A549 (cell line): Measurements from ENCODE around the gene CDC42BPB. TPM values are rescaled to one million over a fixed set of nuclear protein-coding genes. Genes with fewer than 3 reads are reported as not detected.

ENCODE experiments used
- ATAC-seq, 2 experiments: fragments of 200-7000 bp in 1 of 2; fragments of >200 bp in 1 of 2; cut with Nextera tagmentation in 1 of 2; cut with Tn5 transposase in 1 of 2; 3 replicates each; pipeline versions ENCODE4 v1.8.0 to v1.9.1; 2018 to 2020; ENCODE audit warnings: mild to moderate bottlenecking in 1 of 2, moderate library complexity in 1 of 2
- CTCF ChIA-PET: fragments of 300-600 bp; sonication (Branson Sonifier 250); formaldehyde crosslinking; extraction: SDS; loops from one replicate; lab custom pipeline; 2021; ENCODE audit warnings: antibody characterized with exemption, inconsistent platforms; lab: Yijun Ruan, JAX
- POLR2A ChIA-PET: fragments of 350-600 bp; formaldehyde crosslinking; extraction: SDS; loops from one replicate; lab custom pipeline; 2021; ENCODE audit warnings: antibody characterized with exemption, inconsistent platforms; lab: Yijun Ruan, JAX
- DNase-seq, 2 experiments: peaks; one replicate each; pipeline versions ENCODE4 v3.0.0 to v3.0.0-alpha.2; 2011 to 2016; ENCODE audit warnings: low read depth in 1 of 2, low spot score in 1 of 2
- FAIRE-seq: peaks from 2 replicates; lab custom pipeline; 2011; peaks lifted over from hg19 to GRCh38; lab: Jason Lieb, UNC
- H3K27ac ChIP-seq, 2 experiments: fragments of >200 bp; sonication (Bioruptor Twin); formaldehyde crosslinking; 3 replicates each; pipeline ENCODE4 v1.5.1; 2016 to 2017
- H3K4me1 ChIP-seq: fragments of >200 bp; sonication (Bioruptor Twin); formaldehyde crosslinking; 3 replicates; pipeline ENCODE4 v1.6.1; 2016
- H3K4me2 ChIP-seq: fragments of >200 bp; sonication (Bioruptor Twin); formaldehyde crosslinking; 3 replicates; pipeline ENCODE4 v1.6.1; 2016
- H3K4me3 ChIP-seq: fragments of >200 bp; sonication (Bioruptor Twin); formaldehyde crosslinking; 3 replicates; pipeline ENCODE4 v1.5.1; 2016
- H3K9me3 ChIP-seq: fragments of >200 bp; sonication (Bioruptor Twin); formaldehyde crosslinking; 3 replicates; pipeline ENCODE4 v1.6.1; 2016
- CHD4 ChIP-seq: fragments of 200-600 bp; sonication (generic); IDR thresholded peaks from 2 replicates; pipeline ENCODE4 v1.6.1; 2016; ENCODE audit warnings: antibody characterized with exemption, mild to moderate bottlenecking, borderline replicate concordance
- EP300 ChIP-seq, 2 experiments: fragments of >200 bp; sonication (Bioruptor Twin); formaldehyde crosslinking; IDR thresholded peaks; 2 replicates in 1 of 2; 3 replicates in 1 of 2; pipeline ENCODE4 v1.6.1; 2016 to 2017
- FOSL2 ChIP-seq, 2 experiments: fragments of 450-650 bp in 1 of 2; fragments of >200 bp in 1 of 2; sonication (Bioruptor Twin) in 1 of 2; formaldehyde crosslinking; IDR thresholded peaks; 2 replicates each; pipeline versions ENCODE4 v1.5.0 to v1.6.1; 2016 to 2020; ENCODE audit warnings: mild to moderate bottlenecking in 1 of 2, moderate library complexity in 1 of 2
- GATA3 ChIP-seq: IDR thresholded peaks from 2 replicates; pipeline ENCODE4 v1.6.1; 2012; ENCODE audit warnings: borderline replicate concordance
- HDAC2 ChIP-seq: fragments of 200-600 bp; sonication (generic); IDR thresholded peaks from 2 replicates; pipeline ENCODE4 v1.6.1; 2016
- HEYL ChIP-seq: fragments of 250-450 bp; sonication (Bioruptor Pico); IDR thresholded peaks from 2 replicates; pipeline ENCODE4 v1.8.0; 2021; ENCODE audit warnings: mild to moderate bottlenecking, moderate library complexity
- JUN ChIP-seq, 2 experiments: fragments of >200 bp; sonication (Bioruptor Twin); formaldehyde crosslinking; IDR thresholded peaks; 2 replicates in 1 of 2; 3 replicates in 1 of 2; pipeline ENCODE4 v1.6.1; 2016 to 2017
- JUNB ChIP-seq: fragments of >200 bp; sonication (Bioruptor Twin); formaldehyde crosslinking; IDR thresholded peaks from 2 replicates; pipeline ENCODE4 v1.6.1; 2016
- RNF2 ChIP-seq: fragments of 200-600 bp; sonication (generic); IDR thresholded peaks from 2 replicates; pipeline ENCODE4 v1.6.1; 2016; ENCODE audit warnings: low read depth, mild to moderate bottlenecking, antibody characterized with exemption, moderate library complexity, borderline replicate concordance
- SMC3 ChIP-seq: fragments of >200 bp; sonication (Bioruptor Twin); formaldehyde crosslinking; IDR thresholded peaks from 3 replicates; pipeline ENCODE4 v1.6.1; 2018; ENCODE audit warnings: inconsistent platforms
- SREBF2 ChIP-seq: fragments of 450-650 bp; IDR thresholded peaks from 2 replicates; pipeline ENCODE4 v1.6.1; 2014; ENCODE audit warnings: mild to moderate bottlenecking, moderate library complexity
- ZFP36 ChIP-seq: fragments of 450-650 bp; IDR thresholded peaks from 2 replicates; pipeline ENCODE4 v1.6.1; 2014; ENCODE audit warnings: borderline replicate concordance; ENCODE audit not compliant: partially characterized antibody
- ZSCAN20 ChIP-seq: fragments of 250-450 bp; sonication (Bioruptor Pico); IDR thresholded peaks from 2 replicates; pipeline ENCODE4 v1.8.0; 2022; ENCODE audit warnings: mild to moderate bottlenecking, moderate library complexity
- WGBS: methylation state at CpG from one replicate; pipeline ENCODE4 v1.1.6; 2017; ENCODE audit errors: missing lambda C conversion rate; 5-methylcytosine and 5-hydroxymethylcytosine counted together
- polyA plus RNA-seq, 4 experiments: library from polyadenylated mRNA; depleted of rRNA in 3 of 4; stranded (reverse); fragments of >200 nt; fragmentation: RNase III in 1 of 4; extraction: RNeasy Plus Mini Kit Qiagen cat#74134 plus additional on column Dnase treatment in 1 of 4; gene quantifications; 2 replicates in 3 of 4; 3 replicates in 1 of 4; pipeline ENCODE4 v1.2.3, GENCODE V29; 2011 to 2017
- TF ChIP-seq, protein P1 (sequence below): fragments of >200 bp; sonication (Bioruptor Twin); formaldehyde crosslinking; IDR thresholded peaks from 3 replicates; pipeline ENCODE4 v1.5.1; 2016
- TF ChIP-seq, protein P2 (sequence below): fragments of >200 bp; sonication (Bioruptor Twin); formaldehyde crosslinking; IDR thresholded peaks from 2 replicates; pipeline ENCODE4 v1.6.1; 2016
- TF ChIP-seq, protein P3 (sequence below): fragments of 250-450 bp; sonication (Bioruptor Pico); IDR thresholded peaks from 2 replicates; pipeline ENCODE4 v1.5.0; 2021; ENCODE audit warnings: mild to moderate bottlenecking, moderate library complexity, borderline replicate concordance
- TF ChIP-seq, protein P4 (sequence below): IDR thresholded peaks from 2 replicates; pipeline ENCODE4 v1.6.1; 2012; ENCODE audit warnings: low read depth, borderline replicate concordance
- TF ChIP-seq, protein P5 (sequence below): fragments of 250-450 bp; sonication (Bioruptor Pico); IDR thresholded peaks from 2 replicates; pipeline ENCODE4 v1.5.0; 2020; ENCODE audit warnings: low read depth, mild to moderate bottlenecking, moderate library complexity
- TF ChIP-seq, protein P6 (sequence below): fragments of 200-600 bp; sonication (generic); IDR thresholded peaks from 2 replicates; pipeline ENCODE4 v1.6.1; 2016; ENCODE audit warnings: antibody characterized with exemption, mild to moderate bottlenecking, moderate library complexity
- TF ChIP-seq, protein P7 (sequence below): fragments of >200 bp; sonication (Bioruptor Twin); formaldehyde crosslinking; IDR thresholded peaks from 3 replicates; pipeline ENCODE4 v1.6.1; 2016
- TF ChIP-seq, protein P8 (sequence below): IDR thresholded peaks from 2 replicates; pipeline ENCODE4 v1.6.1; 2012

Gene CDC42BPB
- polyA plus RNA-seq, 2 of the 4 experiments (the other 2 are of a cell fraction): 56.4 to 57.1 TPM

DNA sequence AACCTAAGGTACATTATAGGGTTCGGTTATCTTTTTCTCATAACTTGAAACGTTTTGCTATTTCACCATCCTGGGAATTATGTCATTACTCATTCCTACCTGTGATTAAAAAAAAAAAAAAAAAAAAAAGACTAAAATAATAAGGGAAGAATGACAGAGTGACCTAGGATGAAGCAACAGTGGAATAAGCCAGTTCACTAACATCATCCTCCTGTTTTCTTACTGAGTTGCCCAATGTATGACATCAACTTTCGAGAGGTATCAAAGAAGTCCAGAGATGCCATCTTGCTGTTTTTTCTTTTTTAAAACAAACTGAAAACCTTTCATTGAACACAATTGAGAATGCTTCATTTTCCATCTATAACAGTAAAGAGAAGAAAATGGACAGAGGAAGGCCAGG, 92.1 kb downstream of the CDC42BPB start (continued):
- TF ChIP-seq, protein P1, sequence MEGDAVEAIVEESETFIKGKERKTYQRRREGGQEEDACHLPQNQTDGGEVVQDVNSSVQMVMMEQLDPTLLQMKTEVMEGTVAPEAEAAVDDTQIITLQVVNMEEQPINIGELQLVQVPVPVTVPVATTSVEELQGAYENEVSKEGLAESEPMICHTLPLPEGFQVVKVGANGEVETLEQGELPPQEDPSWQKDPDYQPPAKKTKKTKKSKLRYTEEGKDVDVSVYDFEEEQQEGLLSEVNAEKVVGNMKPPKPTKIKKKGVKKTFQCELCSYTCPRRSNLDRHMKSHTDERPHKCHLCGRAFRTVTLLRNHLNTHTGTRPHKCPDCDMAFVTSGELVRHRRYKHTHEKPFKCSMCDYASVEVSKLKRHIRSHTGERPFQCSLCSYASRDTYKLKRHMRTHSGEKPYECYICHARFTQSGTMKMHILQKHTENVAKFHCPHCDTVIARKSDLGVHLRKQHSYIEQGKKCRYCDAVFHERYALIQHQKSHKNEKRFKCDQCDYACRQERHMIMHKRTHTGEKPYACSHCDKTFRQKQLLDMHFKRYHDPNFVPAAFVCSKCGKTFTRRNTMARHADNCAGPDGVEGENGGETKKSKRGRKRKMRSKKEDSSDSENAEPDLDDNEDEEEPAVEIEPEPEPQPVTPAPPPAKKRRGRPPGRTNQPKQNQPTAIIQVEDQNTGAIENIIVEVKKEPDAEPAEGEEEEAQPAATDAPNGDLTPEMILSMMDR: no peak

DNA sequence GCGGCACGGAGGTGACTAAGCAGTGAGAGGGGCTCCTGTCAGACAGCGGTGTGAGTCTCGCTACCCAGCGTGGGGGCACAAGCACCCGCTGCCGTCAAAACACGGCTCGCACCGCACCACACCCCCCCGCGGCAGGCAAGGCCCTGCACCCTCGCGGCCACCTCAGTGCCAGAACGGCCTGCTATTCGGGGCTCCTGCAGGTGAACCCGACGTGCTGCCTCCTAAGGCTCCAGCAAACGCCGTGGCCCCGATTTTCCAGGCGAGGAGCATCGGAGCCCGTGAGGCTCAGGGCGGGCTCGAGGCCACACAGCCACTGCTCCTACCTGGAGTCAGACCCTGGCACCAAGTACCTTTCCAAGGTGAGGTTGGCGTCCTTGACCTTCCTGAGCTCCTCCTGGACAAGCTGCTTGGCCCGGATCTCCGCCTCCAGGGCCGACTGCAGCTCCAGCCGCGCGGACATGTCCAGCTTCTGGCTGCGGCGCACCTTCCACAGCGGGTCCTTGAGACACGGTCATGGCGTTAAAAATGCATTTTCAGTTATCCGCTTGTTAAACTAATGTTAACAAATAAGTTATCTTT, 93.1 kb downstream of the CDC42BPB start:
- ATAC-seq (no peak), FAIRE-seq (no peak), DNase-seq (no peak)
- Histone ChIP-seq H3K27ac (no peak overlapping the region), H3K9me3 (no peaks in the 10 kb centered on the region), H3K4me3 (no peak overlapping the region), H3K4me2 (no peak overlapping the region), H3K4me1 (no peaks in the 10 kb centered on the region)
- ChIA-PET POLR2A (no interaction called here), CTCF (interaction anchor here (0.9 kb wide), 1 partner anchor 23 kb away, joined by 3 read pairs; no protein-coding TSS in a partner anchor)
- 94% methylated on average over 35 of the region's 39 CpGs for WGBS
- TF ChIP-seq GATA3: no peak
- TF ChIP-seq SREBF2: no peak
- no peak for TF ChIP-seq HDAC2
- TF ChIP-seq, all 56 proteins: peak for 0

DNA sequence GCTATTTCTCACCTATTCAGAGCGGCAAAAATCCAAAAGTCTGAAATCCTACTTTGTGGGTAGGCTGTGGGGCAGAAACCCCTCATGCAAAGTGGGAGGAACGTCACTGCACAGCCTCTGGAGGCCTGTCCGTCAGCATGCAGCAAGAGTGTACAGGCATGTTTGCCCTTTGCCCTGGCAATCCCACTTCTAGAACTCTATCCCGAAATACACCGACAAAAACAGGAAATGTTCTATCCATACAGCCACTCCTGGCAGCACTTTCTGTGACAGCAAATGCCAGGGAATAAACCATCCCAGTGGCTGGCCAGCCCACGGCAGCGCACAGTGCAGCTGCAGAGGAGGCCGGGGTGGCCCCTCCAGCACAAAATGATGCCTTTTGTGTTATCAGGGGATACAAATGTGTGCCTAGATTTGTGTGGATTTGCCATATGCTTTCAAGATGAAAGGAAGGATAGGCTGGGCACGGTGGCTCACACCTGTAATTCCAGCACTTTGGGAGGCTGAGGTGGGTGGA, 95.2 kb downstream of the CDC42BPB start:
- DNase-seq: no peak
- Histone ChIP-seq H3K4me3 (no peak overlapping the region), H3K27ac (no peak overlapping the region), H3K4me1 (no peaks in the 10 kb centered on the region), H3K9me3 (no peaks in the 10 kb centered on the region), H3K4me2 (no peak overlapping the region)
- TF ChIP-seq EP300 (IDR thresholded peaks at IDR 0.05) (no peak), HEYL (CRISPR knock-in tag) (no peak), ZSCAN20 (CRISPR knock-in tag) (no peak), GATA3 (no peak), ZFP36 (no peak), RNF2 (no peak), JUN (IDR thresholded peaks at IDR 0.05) (no peak), FOSL2 (IDR thresholded peaks at IDR 0.05) (no peak), FOSL2 (CRISPR knock-in tag; IDR thresholded peaks at IDR 0.05) (no peak), JUNB (no peak), SMC3 (no peak), CHD4 (no peak)
- TF ChIP-seq, protein P2, sequence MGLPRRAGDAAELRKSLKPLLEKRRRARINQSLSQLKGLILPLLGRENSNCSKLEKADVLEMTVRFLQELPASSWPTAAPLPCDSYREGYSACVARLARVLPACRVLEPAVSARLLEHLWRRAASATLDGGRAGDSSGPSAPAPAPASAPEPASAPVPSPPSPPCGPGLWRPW: no peak
- TF ChIP-seq, protein P3, sequence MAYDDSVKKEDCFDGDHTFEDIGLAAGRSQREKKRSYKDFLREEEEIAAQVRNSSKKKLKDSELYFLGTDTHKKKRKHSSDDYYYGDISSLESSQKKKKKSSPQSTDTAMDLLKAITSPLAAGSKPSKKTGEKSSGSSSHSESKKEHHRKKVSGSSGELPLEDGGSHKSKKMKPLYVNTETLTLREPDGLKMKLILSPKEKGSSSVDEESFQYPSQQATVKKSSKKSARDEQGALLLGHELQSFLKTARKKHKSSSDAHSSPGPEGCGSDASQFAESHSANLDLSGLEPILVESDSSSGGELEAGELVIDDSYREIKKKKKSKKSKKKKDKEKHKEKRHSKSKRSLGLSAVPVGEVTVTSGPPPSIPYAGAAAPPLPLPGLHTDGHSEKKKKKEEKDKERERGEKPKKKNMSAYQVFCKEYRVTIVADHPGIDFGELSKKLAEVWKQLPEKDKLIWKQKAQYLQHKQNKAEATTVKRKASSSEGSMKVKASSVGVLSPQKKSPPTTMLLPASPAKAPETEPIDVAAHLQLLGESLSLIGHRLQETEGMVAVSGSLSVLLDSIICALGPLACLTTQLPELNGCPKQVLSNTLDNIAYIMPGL (CRISPR knock-in tag): no peak
- TF ChIP-seq, protein P4, sequence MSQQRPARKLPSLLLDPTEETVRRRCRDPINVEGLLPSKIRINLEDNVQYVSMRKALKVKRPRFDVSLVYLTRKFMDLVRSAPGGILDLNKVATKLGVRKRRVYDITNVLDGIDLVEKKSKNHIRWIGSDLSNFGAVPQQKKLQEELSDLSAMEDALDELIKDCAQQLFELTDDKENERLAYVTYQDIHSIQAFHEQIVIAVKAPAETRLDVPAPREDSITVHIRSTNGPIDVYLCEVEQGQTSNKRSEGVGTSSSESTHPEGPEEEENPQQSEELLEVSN: no peak
- TF ChIP-seq, protein P5, sequence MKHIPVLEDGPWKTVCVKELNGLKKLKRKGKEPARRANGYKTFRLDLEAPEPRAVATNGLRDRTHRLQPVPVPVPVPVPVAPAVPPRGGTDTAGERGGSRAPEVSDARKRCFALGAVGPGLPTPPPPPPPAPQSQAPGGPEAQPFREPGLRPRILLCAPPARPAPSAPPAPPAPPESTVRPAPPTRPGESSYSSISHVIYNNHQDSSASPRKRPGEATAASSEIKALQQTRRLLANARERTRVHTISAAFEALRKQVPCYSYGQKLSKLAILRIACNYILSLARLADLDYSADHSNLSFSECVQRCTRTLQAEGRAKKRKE: no peak
- TF ChIP-seq, protein P6, sequence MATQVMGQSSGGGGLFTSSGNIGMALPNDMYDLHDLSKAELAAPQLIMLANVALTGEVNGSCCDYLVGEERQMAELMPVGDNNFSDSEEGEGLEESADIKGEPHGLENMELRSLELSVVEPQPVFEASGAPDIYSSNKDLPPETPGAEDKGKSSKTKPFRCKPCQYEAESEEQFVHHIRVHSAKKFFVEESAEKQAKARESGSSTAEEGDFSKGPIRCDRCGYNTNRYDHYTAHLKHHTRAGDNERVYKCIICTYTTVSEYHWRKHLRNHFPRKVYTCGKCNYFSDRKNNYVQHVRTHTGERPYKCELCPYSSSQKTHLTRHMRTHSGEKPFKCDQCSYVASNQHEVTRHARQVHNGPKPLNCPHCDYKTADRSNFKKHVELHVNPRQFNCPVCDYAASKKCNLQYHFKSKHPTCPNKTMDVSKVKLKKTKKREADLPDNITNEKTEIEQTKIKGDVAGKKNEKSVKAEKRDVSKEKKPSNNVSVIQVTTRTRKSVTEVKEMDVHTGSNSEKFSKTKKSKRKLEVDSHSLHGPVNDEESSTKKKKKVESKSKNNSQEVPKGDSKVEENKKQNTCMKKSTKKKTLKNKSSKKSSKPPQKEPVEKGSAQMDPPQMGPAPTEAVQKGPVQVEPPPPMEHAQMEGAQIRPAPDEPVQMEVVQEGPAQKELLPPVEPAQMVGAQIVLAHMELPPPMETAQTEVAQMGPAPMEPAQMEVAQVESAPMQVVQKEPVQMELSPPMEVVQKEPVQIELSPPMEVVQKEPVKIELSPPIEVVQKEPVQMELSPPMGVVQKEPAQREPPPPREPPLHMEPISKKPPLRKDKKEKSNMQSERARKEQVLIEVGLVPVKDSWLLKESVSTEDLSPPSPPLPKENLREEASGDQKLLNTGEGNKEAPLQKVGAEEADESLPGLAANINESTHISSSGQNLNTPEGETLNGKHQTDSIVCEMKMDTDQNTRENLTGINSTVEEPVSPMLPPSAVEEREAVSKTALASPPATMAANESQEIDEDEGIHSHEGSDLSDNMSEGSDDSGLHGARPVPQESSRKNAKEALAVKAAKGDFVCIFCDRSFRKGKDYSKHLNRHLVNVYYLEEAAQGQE: no peak
- TF ChIP-seq, protein P7, sequence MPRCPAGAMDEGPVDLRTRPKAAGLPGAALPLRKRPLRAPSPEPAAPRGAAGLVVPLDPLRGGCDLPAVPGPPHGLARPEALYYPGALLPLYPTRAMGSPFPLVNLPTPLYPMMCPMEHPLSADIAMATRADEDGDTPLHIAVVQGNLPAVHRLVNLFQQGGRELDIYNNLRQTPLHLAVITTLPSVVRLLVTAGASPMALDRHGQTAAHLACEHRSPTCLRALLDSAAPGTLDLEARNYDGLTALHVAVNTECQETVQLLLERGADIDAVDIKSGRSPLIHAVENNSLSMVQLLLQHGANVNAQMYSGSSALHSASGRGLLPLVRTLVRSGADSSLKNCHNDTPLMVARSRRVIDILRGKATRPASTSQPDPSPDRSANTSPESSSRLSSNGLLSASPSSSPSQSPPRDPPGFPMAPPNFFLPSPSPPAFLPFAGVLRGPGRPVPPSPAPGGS: no peak
- TF ChIP-seq, protein P8, sequence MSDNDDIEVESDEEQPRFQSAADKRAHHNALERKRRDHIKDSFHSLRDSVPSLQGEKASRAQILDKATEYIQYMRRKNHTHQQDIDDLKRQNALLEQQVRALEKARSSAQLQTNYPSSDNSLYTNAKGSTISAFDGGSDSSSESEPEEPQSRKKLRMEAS: no peak
- CTCF ChIA-PET: no interaction called here
- POLR2A ChIA-PET: no interaction called here
- ATAC-seq: no peak
- WGBS: 90% methylated on average over 8 of the region's 9 CpGs
- FAIRE-seq: no peak
